HFFc6 (cell line): ENCODE measurements around the gene OVCH2. TPM values are rescaled to one million over a fixed set of nuclear protein-coding genes. Genes with fewer than 3 reads are reported as not detected.

Experiments used
- DNase-seq: peaks from one replicate; pipeline ENCODE4 v3.0.0-alpha.2; 2018
- H3K27ac Mint-ChIP-seq: 2 replicates; pipeline ENCODE4 v1.8.0; 2020; ENCODE audit warnings: mild to moderate bottlenecking, mixed read lengths
- H3K27me3 Mint-ChIP-seq: 2 replicates; pipeline ENCODE4 v1.8.0; 2021; ENCODE audit warnings: mild to moderate bottlenecking, moderate library complexity, mixed read lengths; ENCODE audit not compliant: insufficient read depth
- H3K36me3 Mint-ChIP-seq: 2 replicates; pipeline ENCODE4 v1.8.0; 2021; ENCODE audit warnings: low read depth, mixed read lengths
- H3K4me1 Mint-ChIP-seq: 2 replicates; pipeline ENCODE4 v1.8.0; 2020; ENCODE audit warnings: low read depth, mixed read lengths
- H3K4me3 Mint-ChIP-seq: 2 replicates; pipeline ENCODE4 v1.8.0; 2020; ENCODE audit warnings: mild to moderate bottlenecking, moderate library complexity, mixed read lengths
- H3K9me3 Mint-ChIP-seq: 2 replicates; pipeline ENCODE4 v1.8.0; 2020; ENCODE audit warnings: mild to moderate bottlenecking, mixed read lengths
- CTCF ChIP-seq: fragments of 200-600 bp; sonication (generic); IDR thresholded peaks from 2 replicates; pipeline ENCODE4 v1.5.0; 2021; ENCODE audit warnings: antibody characterized with exemption, mild to moderate bottlenecking
- total RNA-seq, 6 experiments: library from RNA; stranded (reverse); fragmentation: NEBNext Ultra II Directional; extraction: Animal tissue kit (Norgen Biotek cat#: 25700); gene quantifications; 2 replicates in 1 of 6; 3 replicates in 5 of 6; pipeline ENCODE4 v1.2.3, GENCODE V29; 2021

The OVCH2 gene
- total RNA-seq, 6 experiments from 2014 or later, result not detected

- Mint-ChIP-seq H3K36me3 (peaks cover 9% of the 10 kb centered on the region; the same call in 1 of the 2 replicates), H3K27ac (no peak overlapping the region), H3K27me3 (peaks cover 4% of the 10 kb centered on the region; the same call in 1 of the 2 replicates), H3K4me3 (no peak overlapping the region), H3K4me1 (peaks cover 35% of the 10 kb centered on the region), H3K9me3 (no peaks in the 10 kb centered on the region)
- DNase-seq, result no peak
- no peak for TF ChIP-seq CTCF
Measured at GRCh38 chr11:7640816-7641215, 65.5 kb downstream of the OVCH2 start.

- no peak overlapping the region for H3K4me3 Mint-ChIP-seq
- peaks cover 27% of the 10 kb centered on the region for H3K4me1 Mint-ChIP-seq
- H3K27ac Mint-ChIP-seq, result no peak overlapping the region
- DNase-seq, result no peak
- H3K27me3 Mint-ChIP-seq, result peaks cover 4% of the 10 kb centered on the region; the same call in 1 of the 2 replicates
- H3K36me3 Mint-ChIP-seq, result peaks cover 11% of the 10 kb centered on the region
- no peak for TF ChIP-seq CTCF
- H3K9me3 Mint-ChIP-seq, result no peaks in the 10 kb centered on the region
Measured at GRCh38 chr11:7639643-7640025, 66.6 kb downstream of the OVCH2 start.

Other genes with a start within 250 kb of the OVCH2 start
- under 1 TPM in 3 of 6 experiments, not detected in 3; 0.20 to 0.43 (median 0.25) TPM for gene OLFML1, start 221.0 kb downstream of the OVCH2 start, total RNA-seq
- gene PPFIBP2, start 192.5 kb downstream of the OVCH2 start, total RNA-seq, result 1 to 10 TPM; 6.0 to 8.5 (median 7.3) TPM
- gene CYB5R2, start 33.0 kb downstream of the OVCH2 start, total RNA-seq, result 10 to 100 TPM; 11.7 to 15.0 (median 12.4) TPM
- not detected for gene OR5P2, start 90.5 kb upstream of the OVCH2 start, total RNA-seq
- not detected for gene OR5P3, start 124.4 kb upstream of the OVCH2 start, total RNA-seq
- gene OR10A6, start 224.8 kb upstream of the OVCH2 start, total RNA-seq, result under 1 TPM in 5 of 6 experiments, not detected in 1; 0.05 to 0.28 (median 0.14) TPM
- gene OR10A3, start 235.2 kb upstream of the OVCH2 start, total RNA-seq, result under 1 TPM in 2 of 6 experiments, not detected in 4; 0.12 to 0.17 TPM